ENCODE data around the gene SH2D2A. TPM values are rescaled to one million over a fixed set of nuclear protein-coding genes. Genes with fewer than 3 reads are reported as not detected.

The SH2D2A gene
- total and polyA plus RNA-seq, 9 of the 15 experiments (the other 6 are each of a cell fraction or from before 2014, with no cell fraction given) = 0.89 to 33.6 (median 6.9) TPM

DNA sequence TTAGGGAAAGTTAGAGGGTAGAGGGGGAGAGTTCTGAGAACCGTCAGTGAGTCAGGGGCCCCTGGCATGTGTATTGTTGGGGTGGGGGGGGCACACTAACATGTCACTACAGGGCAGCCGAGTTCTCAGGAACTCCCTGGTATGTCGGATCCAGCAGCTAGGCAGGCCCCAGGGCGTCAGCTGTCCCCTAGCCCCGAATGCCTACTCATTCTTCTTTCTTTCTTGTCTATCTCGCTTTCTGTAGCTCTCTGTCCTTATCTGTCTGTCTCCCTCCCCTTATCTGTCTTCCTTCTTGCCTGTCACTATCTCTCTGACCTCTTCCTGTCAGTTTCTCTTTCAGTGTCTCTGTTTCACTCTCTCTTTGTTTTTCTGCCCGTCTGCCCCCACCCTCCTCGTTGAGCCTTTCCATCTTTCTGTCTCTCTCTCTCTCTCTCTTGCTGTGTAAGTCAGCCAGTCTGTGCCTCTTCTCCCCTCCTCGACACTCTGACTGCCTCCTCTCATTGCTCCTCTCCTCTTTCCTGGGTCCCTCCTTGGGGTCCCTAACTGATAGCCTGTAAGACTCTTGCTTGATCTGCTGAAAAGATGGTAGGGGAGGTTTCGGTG is 46.5 kb upstream of the SH2D2A start (continued):
- TF ChIP-seq VEZF1 (CRISPR knock-in tag; IDR thresholded peaks at IDR 0.05) = peak; percentile 74
- TF ChIP-seq, protein P1, sequence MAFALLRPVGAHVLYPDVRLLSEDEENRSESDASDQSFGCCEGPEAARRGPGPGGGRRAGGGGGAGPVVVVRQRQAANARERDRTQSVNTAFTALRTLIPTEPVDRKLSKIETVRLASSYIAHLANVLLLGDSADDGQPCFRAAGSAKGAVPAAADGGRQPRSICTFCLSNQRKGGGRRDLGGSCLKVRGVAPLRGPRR (CRISPR knock-in tag; IDR thresholded peaks at IDR 0.05) = peak; percentile 74; the same call in 1 of the 2 replicates
- no peak for TF ChIP-seq SAFB (IDR thresholded peaks at IDR 0.05; ENCODE audit: borderline replicate concordance, low read depth, low read length)
- peak; percentile 47; the same call in 1 of the 2 replicates for TF ChIP-seq SMARCA5 (IDR thresholded peaks at IDR 0.05)
- peak; percentile 58 for TF ChIP-seq CXXC5 (CRISPR knock-in tag; IDR thresholded peaks at IDR 0.05)
- TF ChIP-seq NR2C2 (CRISPR knock-in tag; IDR thresholded peaks at IDR 0.05) = no peak; the same call in 1 of the 2 replicates
- peak; percentile 39; the same call in 1 of the 2 replicates for TF ChIP-seq NR2C2 (tag; IDR thresholded peaks at IDR 0.05)
- TF ChIP-seq SMAD3 (CRISPR knock-in tag; conservative IDR thresholded peaks at IDR 0.05) = no peak
- peak; percentile 83 for TF ChIP-seq CC2D1A (IDR thresholded peaks at IDR 0.05)
- TF ChIP-seq MYC (IDR thresholded peaks at IDR 0.05; ENCODE audit: low read depth, low read length) = no peak
- no peak for TF ChIP-seq MYC (CRISPR knock-in tag; IDR thresholded peaks at IDR 0.05; ENCODE audit: borderline replicate concordance, low read depth)
- no peak for TF ChIP-seq HDAC3 (IDR thresholded peaks at IDR 0.05; ENCODE audit: borderline replicate concordance, partially characterized antibody)
- TF ChIP-seq MTA1 (IDR thresholded peaks at IDR 0.05; ENCODE audit: borderline replicate concordance) = peak; percentile 96
- TF ChIP-seq MTF1 (CRISPR knock-in tag; IDR thresholded peaks at IDR 0.05; ENCODE audit: borderline replicate concordance) = no peak
- TF ChIP-seq BRD9 (IDR thresholded peaks at IDR 0.05; ENCODE audit: low read depth, partially characterized antibody) = peak; percentile 68
- TF ChIP-seq GATAD2A (IDR thresholded peaks at IDR 0.05) = peak; percentile 100
- TF ChIP-seq BCOR (IDR thresholded peaks at IDR 0.05) = peak; percentile 97
- no peak for TF ChIP-seq ZNF512 (tag; IDR thresholded peaks at IDR 0.05)
- no peak for TF ChIP-seq ZNF165 (CRISPR knock-in tag; IDR thresholded peaks at IDR 0.05; ENCODE audit: borderline replicate concordance)
- TF ChIP-seq, protein P2, sequence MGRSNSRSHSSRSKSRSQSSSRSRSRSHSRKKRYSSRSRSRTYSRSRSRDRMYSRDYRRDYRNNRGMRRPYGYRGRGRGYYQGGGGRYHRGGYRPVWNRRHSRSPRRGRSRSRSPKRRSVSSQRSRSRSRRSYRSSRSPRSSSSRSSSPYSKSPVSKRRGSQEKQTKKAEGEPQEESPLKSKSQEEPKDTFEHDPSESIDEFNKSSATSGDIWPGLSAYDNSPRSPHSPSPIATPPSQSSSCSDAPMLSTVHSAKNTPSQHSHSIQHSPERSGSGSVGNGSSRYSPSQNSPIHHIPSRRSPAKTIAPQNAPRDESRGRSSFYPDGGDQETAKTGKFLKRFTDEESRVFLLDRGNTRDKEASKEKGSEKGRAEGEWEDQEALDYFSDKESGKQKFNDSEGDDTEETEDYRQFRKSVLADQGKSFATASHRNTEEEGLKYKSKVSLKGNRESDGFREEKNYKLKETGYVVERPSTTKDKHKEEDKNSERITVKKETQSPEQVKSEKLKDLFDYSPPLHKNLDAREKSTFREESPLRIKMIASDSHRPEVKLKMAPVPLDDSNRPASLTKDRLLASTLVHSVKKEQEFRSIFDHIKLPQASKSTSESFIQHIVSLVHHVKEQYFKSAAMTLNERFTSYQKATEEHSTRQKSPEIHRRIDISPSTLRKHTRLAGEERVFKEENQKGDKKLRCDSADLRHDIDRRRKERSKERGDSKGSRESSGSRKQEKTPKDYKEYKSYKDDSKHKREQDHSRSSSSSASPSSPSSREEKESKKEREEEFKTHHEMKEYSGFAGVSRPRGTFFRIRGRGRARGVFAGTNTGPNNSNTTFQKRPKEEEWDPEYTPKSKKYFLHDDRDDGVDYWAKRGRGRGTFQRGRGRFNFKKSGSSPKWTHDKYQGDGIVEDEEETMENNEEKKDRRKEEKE (IDR thresholded peaks at IDR 0.05; ENCODE audit: borderline replicate concordance in 1 of 2, control insufficient read depth in 1 of 2, low read depth in 2 of 2, low read length in 1 of 2) = no peak
- TF ChIP-seq CTBP1 (IDR thresholded peaks at IDR 0.05; ENCODE audit: borderline replicate concordance) = peak; percentile 95
- peak; percentile 53 for TF ChIP-seq DACH1 (IDR thresholded peaks at IDR 0.05; ENCODE audit: partially characterized antibody)
- TF ChIP-seq, protein P3, sequence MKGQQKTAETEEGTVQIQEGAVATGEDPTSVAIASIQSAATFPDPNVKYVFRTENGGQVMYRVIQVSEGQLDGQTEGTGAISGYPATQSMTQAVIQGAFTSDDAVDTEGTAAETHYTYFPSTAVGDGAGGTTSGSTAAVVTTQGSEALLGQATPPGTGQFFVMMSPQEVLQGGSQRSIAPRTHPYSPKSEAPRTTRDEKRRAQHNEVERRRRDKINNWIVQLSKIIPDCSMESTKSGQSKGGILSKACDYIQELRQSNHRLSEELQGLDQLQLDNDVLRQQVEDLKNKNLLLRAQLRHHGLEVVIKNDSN (CRISPR knock-in tag; IDR thresholded peaks at IDR 0.05) = no peak

Measured in K562 (cell line).